KBM-7 (cell line): ENCODE measurements around the gene SNX1.

Source experiments
- DNase-seq: peaks from one replicate; pipeline ENCODE4 v3.0.0-alpha.2; 2015
- in situ Hi-C: fragments of 300-500 bp; cut with MboI; formaldehyde crosslinking; loops from 2 replicates; pipeline ENCODE4 v1.14.3; 2020; ENCODE audit warnings: low sequenced_read_pairs, low pct_unique_long_range_greater_than_20kb, mixed read lengths

SNX1 gene

GRCh38 chr15:64138331-64138941 is 42.7 kb downstream of the SNX1 start:
- in situ Hi-C loops, result no loop called here
- DNase-seq, result no peak

- in situ Hi-C loops, result no loop called here
- DNase-seq, result no peak
Measured at GRCh38 chr15:64141798-64142512, 46.2 kb downstream of the SNX1 start.

GRCh38 chr15:64143276-64143675 is 47.5 kb downstream of the SNX1 start:
- DNase-seq, result no peak
- in situ Hi-C loops, result no loop called here

- no peak for DNase-seq
- in situ Hi-C loops, result no loop called here
Measured at GRCh38 chr15:64144192-64144564, 48.4 kb downstream of the SNX1 start.

GRCh38 chr15:64144565-64145281 is 48.9 kb downstream of the SNX1 start:
- no peak for DNase-seq
- in situ Hi-C loops, result no loop called here

- in situ Hi-C loops, result no loop called here
- no peak for DNase-seq
Measured at GRCh38 chr15:64146041-64146440, 50.3 kb downstream of the SNX1 start.

- DNase-seq, result no peak
- in situ Hi-C loops, result no loop called here
Measured at GRCh38 chr15:64146520-64146884, 50.7 kb downstream of the SNX1 start.

GRCh38 chr15:64146885-64147681 is 51.3 kb downstream of the SNX1 start:
- in situ Hi-C loops, result no loop called here
- no peak for DNase-seq

GRCh38 chr15:64148168-64148567 is 52.4 kb downstream of the SNX1 start:
- in situ Hi-C loops, result no loop called here
- no peak for DNase-seq

- DNase-seq, result no peak
- in situ Hi-C loops, result no loop called here
Measured at GRCh38 chr15:64148581-64148980, 52.8 kb downstream of the SNX1 start.

- peak; percentile 50 for DNase-seq
- in situ Hi-C loops, result no loop called here
Measured at GRCh38 chr15:64149424-64149823, 53.6 kb downstream of the SNX1 start.

GRCh38 chr15:64149893-64150578 is 54.3 kb downstream of the SNX1 start:
- DNase-seq, result no peak
- in situ Hi-C loops, result no loop called here

GRCh38 chr15:64151727-64152506 is 56.1 kb downstream of the SNX1 start, which contains the start of gene SNX22:
Gene SNX22, plus strand, starts transcription at chr15:64151731. Its CDS starts 45 bp downstream, at chr15:64151776.
- peak; percentile 62 for DNase-seq
- in situ Hi-C loops, result no loop called here

- no peak for DNase-seq
- in situ Hi-C loops, result no loop called here
Measured at GRCh38 chr15:64152507-64153387, 57.0 kb downstream of the SNX1 start.

- in situ Hi-C loops, result no loop called here
Measured at GRCh38 chr15:64153480-64154367, 57.9 kb downstream of the SNX1 start.

GRCh38 chr15:64155802-64156651 is 60.2 kb downstream of the SNX1 start:
- DNase-seq, result no peak

More at GRCh38 chr15:64153480-64154367, 57.9 kb downstream of the SNX1 start:
- peak; percentile 96 for DNase-seq

More at GRCh38 chr15:64155802-64156651, 60.2 kb downstream of the SNX1 start:
- in situ Hi-C loops, result no loop called here
